ENCODE results near the gene NELFB. TPM values are rescaled to one million over a fixed set of nuclear protein-coding genes. Genes with fewer than 3 reads are reported as not detected.

Gene NELFB
- total RNA-seq, 1 donor from 2014 or later: 47.3 TPM

- Histone ChIP-seq H3K4me3 (ENCODE audit: low read depth, low read length) (no peak overlapping the region), H3K36me3 (ENCODE audit: control insufficient read depth, insufficient read depth, low read length) (no peaks in the 10 kb centered on the region), H3K27me3 (ENCODE audit: control insufficient read depth, insufficient read depth, low read length) (peaks cover 17% of the 10 kb centered on the region)
- no peak for DNase-seq (ENCODE audit: low read depth)
- no peak for TF ChIP-seq CTCF (IDR thresholded peaks at IDR 0.05; ENCODE audit: insufficient read depth, low read length, poor library complexity, severe bottlenecking)
Measured at GRCh38 chr9:137319011-137319738, 64.0 kb downstream of the NELFB start.

- no peak for DNase-seq (ENCODE audit: low read depth)
Measured at GRCh38 chr9:137319739-137320551, 64.8 kb downstream of the NELFB start.

GRCh38 chr9:137320555-137321384 lies 65.6 kb downstream of the NELFB start:
- no peak for DNase-seq (ENCODE audit: low read depth)
- no peak for TF ChIP-seq CTCF (IDR thresholded peaks at IDR 0.05; ENCODE audit: insufficient read depth, low read length, poor library complexity, severe bottlenecking)
- Histone ChIP-seq H3K4me3 (ENCODE audit: low read depth, low read length) (no peak overlapping the region), H3K36me3 (ENCODE audit: control insufficient read depth, insufficient read depth, low read length) (no peaks in the 10 kb centered on the region), H3K27me3 (ENCODE audit: control insufficient read depth, insufficient read depth, low read length) (peaks cover 10% of the 10 kb centered on the region)

More at GRCh38 chr9:137319739-137320551, 64.8 kb downstream of the NELFB start:
- H3K36me3 ChIP-seq (ENCODE audit: control insufficient read depth, insufficient read depth, low read length): no peaks in the 10 kb centered on the region
- no peak for TF ChIP-seq CTCF (IDR thresholded peaks at IDR 0.05; ENCODE audit: insufficient read depth, low read length, poor library complexity, severe bottlenecking)
- no peak overlapping the region for H3K4me3 ChIP-seq (ENCODE audit: low read depth, low read length)
- H3K27me3 ChIP-seq (ENCODE audit: control insufficient read depth, insufficient read depth, low read length): peaks cover 15% of the 10 kb centered on the region

GRCh38 chr9:137321726-137322361 lies 66.7 kb downstream of the NELFB start:
- no peak for TF ChIP-seq CTCF (IDR thresholded peaks at IDR 0.05; ENCODE audit: insufficient read depth, low read length, poor library complexity, severe bottlenecking)
- no peak for DNase-seq (ENCODE audit: low read depth)
- H3K27me3 ChIP-seq (ENCODE audit: control insufficient read depth, insufficient read depth, low read length): peaks cover 4% of the 10 kb centered on the region
- H3K4me3 ChIP-seq (ENCODE audit: low read depth, low read length): no peak overlapping the region
- no peaks in the 10 kb centered on the region for H3K36me3 ChIP-seq (ENCODE audit: control insufficient read depth, insufficient read depth, low read length)

Other genes with a start within 250 kb of the NELFB start
- gene ABCA2, start 227.1 kb upstream of the NELFB start, total RNA-seq: 5.3 and 15.4 TPM in 2 replicates
- gene FUT7, start 223.2 kb upstream of the NELFB start, total RNA-seq: not detected in 2 replicates
- 58.3 and 76.1 TPM in 2 replicates for gene NPDC1, start 209.2 kb upstream of the NELFB start, total RNA-seq
- 0.21 TPM in 1 of 2 replicates, not detected in the other for gene ENTPD2, start 201.3 kb upstream of the NELFB start, total RNA-seq
- gene SAPCD2, start 184.8 kb upstream of the NELFB start, total RNA-seq: 5.3 and 5.8 TPM in 2 replicates
- gene UAP1L1, start 177.8 kb upstream of the NELFB start, total RNA-seq: 9.7 and 11.7 TPM in 2 replicates
- gene MAN1B1, start 168.3 kb upstream of the NELFB start, total RNA-seq: 76.8 and 80.3 TPM in 2 replicates
- 116 and 137 TPM in 2 replicates for gene DPP7, start 140.6 kb upstream of the NELFB start, total RNA-seq
- gene GRIN1, start 116.2 kb upstream of the NELFB start, total RNA-seq: 0.04 TPM in 1 of 2 replicates, not detected in the other
- not detected in 2 replicates for gene LRRC26, start 85.3 kb upstream of the NELFB start, total RNA-seq
- not detected in 2 replicates for gene TMEM210, start 83.3 kb upstream of the NELFB start, total RNA-seq
- gene ANAPC2, start 66.8 kb upstream of the NELFB start, total RNA-seq: 18.8 and 26.1 TPM in 2 replicates
- 91.4 and 95.1 TPM in 2 replicates for gene SSNA1, start 66.7 kb upstream of the NELFB start, total RNA-seq
- gene TPRN, start 54.6 kb upstream of the NELFB start, total RNA-seq: 15.2 and 20.1 TPM in 2 replicates
- 39.2 and 40.3 TPM in 2 replicates for gene TMEM203, start 49.7 kb upstream of the NELFB start, total RNA-seq
- gene NDOR1, start 49.6 kb upstream of the NELFB start, total RNA-seq: 19.1 and 28.6 TPM in 2 replicates
- 3.1 and 4.2 TPM in 2 replicates for gene RNF208, start 33.1 kb upstream of the NELFB start, total RNA-seq
- 2.1 and 3.8 TPM in 2 replicates for gene CYSRT1, start 30.2 kb upstream of the NELFB start, total RNA-seq
- not detected in 2 replicates for gene RNF224, start 27.8 kb upstream of the NELFB start, total RNA-seq
- gene SLC34A3, start 24.4 kb upstream of the NELFB start, total RNA-seq: 0.25 TPM in 1 of 2 replicates, not detected in the other
- 262 and 275 TPM in 2 replicates for gene TUBB4B, start 14.0 kb upstream of the NELFB start, total RNA-seq
- not detected in 2 replicates for gene STPG3, start 4.0 kb upstream of the NELFB start, total RNA-seq
- 33.5 and 50.3 TPM in 2 replicates for gene TOR4A, start 22.4 kb downstream of the NELFB start, total RNA-seq
- 8.4 and 11.4 TPM in 2 replicates for gene NRARP, start 46.9 kb downstream of the NELFB start, total RNA-seq
- 8.6 and 13.3 TPM in 2 replicates for gene EXD3, start 167.8 kb downstream of the NELFB start, total RNA-seq
- 0.84 and 1.8 TPM in 2 replicates for gene NOXA1, start 168.1 kb downstream of the NELFB start, total RNA-seq
- gene ENTPD8, start 186.0 kb downstream of the NELFB start, total RNA-seq: not detected in 2 replicates
- gene NSMF, start 204.0 kb downstream of the NELFB start, total RNA-seq: 52.5 and 65.5 TPM in 2 replicates